DND-41 (cell line): ENCODE measurements around the gene TTC39A.

Experiments used
- EZH2 ChIP-seq: IDR thresholded peaks from 3 replicates; pipeline ENCODE4 v1.6.1; 2012; ENCODE audit warnings: borderline replicate concordance, low read depth, mild to moderate bottlenecking, moderate library complexity, low read length, inconsistent platforms; ENCODE audit not compliant: severe bottlenecking
- TF ChIP-seq, protein P1 (sequence below): IDR thresholded peaks from 2 replicates; pipeline ENCODE4 v1.5.1; 2012; ENCODE audit warnings: borderline replicate concordance, low read length, moderate library complexity, mild to moderate bottlenecking; ENCODE audit not compliant: poor library complexity, severe bottlenecking; ENCODE audit errors: extremely low read depth

DNA sequence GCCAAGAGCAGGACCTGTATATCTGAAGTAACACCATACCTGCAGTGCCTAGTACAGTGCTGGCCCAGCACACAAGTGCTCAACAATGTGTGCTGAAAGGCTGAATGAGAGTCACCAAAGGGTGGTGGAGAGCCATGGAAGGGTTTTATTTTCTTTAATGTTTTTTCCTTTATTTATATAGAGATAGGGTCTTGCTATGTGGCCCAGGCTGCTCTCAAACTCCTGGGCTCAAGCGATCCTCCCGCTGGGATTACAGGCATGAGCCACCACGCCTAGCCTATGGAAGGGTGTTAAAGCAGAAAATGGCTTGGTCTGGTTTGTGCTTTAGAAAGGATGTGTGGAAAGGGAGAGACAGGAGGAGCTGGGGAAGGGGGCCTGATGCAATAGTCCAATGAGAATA is 13.3 kb upstream of the TTC39A start:
- TF ChIP-seq, protein P1, sequence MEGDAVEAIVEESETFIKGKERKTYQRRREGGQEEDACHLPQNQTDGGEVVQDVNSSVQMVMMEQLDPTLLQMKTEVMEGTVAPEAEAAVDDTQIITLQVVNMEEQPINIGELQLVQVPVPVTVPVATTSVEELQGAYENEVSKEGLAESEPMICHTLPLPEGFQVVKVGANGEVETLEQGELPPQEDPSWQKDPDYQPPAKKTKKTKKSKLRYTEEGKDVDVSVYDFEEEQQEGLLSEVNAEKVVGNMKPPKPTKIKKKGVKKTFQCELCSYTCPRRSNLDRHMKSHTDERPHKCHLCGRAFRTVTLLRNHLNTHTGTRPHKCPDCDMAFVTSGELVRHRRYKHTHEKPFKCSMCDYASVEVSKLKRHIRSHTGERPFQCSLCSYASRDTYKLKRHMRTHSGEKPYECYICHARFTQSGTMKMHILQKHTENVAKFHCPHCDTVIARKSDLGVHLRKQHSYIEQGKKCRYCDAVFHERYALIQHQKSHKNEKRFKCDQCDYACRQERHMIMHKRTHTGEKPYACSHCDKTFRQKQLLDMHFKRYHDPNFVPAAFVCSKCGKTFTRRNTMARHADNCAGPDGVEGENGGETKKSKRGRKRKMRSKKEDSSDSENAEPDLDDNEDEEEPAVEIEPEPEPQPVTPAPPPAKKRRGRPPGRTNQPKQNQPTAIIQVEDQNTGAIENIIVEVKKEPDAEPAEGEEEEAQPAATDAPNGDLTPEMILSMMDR = no peak
- TF ChIP-seq EZH2 = no peak
